A549 (cell line): ENCODE measurements around the gene ACSBG1. TPM values are rescaled to one million over a fixed set of nuclear protein-coding genes. Genes with fewer than 3 reads are reported as not detected.

Experiments used
- ATAC-seq, 2 experiments: fragments of 200-7000 bp in 1 of 2; fragments of >200 bp in 1 of 2; cut with Nextera tagmentation in 1 of 2; cut with Tn5 transposase in 1 of 2; 3 replicates each; pipeline versions ENCODE4 v1.8.0 to v1.9.1; 2018 to 2020; ENCODE audit warnings: mild to moderate bottlenecking in 1 of 2, moderate library complexity in 1 of 2
- CTCF ChIA-PET: fragments of 300-600 bp; sonication (Branson Sonifier 250); formaldehyde crosslinking; extraction: SDS; loops from one replicate; lab custom pipeline; 2021; ENCODE audit warnings: antibody characterized with exemption, inconsistent platforms; lab: Yijun Ruan, JAX
- POLR2A ChIA-PET: fragments of 350-600 bp; formaldehyde crosslinking; extraction: SDS; loops from one replicate; lab custom pipeline; 2021; ENCODE audit warnings: antibody characterized with exemption, inconsistent platforms; lab: Yijun Ruan, JAX
- DNase-seq, 2 experiments: peaks; one replicate each; pipeline versions ENCODE4 v3.0.0 to v3.0.0-alpha.2; 2011 to 2016; ENCODE audit warnings: low read depth in 1 of 2, low spot score in 1 of 2
- FAIRE-seq: peaks from 2 replicates; lab custom pipeline; 2011; peaks lifted over from hg19 to GRCh38; lab: Jason Lieb, UNC
- H3K27ac ChIP-seq, 2 experiments: fragments of >200 bp; sonication (Bioruptor Twin); formaldehyde crosslinking; 3 replicates each; pipeline ENCODE4 v1.5.1; 2016 to 2017
- H3K4me1 ChIP-seq: fragments of >200 bp; sonication (Bioruptor Twin); formaldehyde crosslinking; 3 replicates; pipeline ENCODE4 v1.6.1; 2016
- H3K4me2 ChIP-seq: fragments of >200 bp; sonication (Bioruptor Twin); formaldehyde crosslinking; 3 replicates; pipeline ENCODE4 v1.6.1; 2016
- H3K4me3 ChIP-seq: fragments of >200 bp; sonication (Bioruptor Twin); formaldehyde crosslinking; 3 replicates; pipeline ENCODE4 v1.5.1; 2016
- H3K9me3 ChIP-seq: fragments of >200 bp; sonication (Bioruptor Twin); formaldehyde crosslinking; 3 replicates; pipeline ENCODE4 v1.6.1; 2016
- BHLHE40 ChIP-seq: IDR thresholded peaks from 2 replicates; pipeline ENCODE4 v1.6.1; 2012; ENCODE audit warnings: low read depth, low read length, inconsistent platforms
- CBX2 ChIP-seq: fragments of 200-600 bp; sonication (generic); IDR thresholded peaks from 2 replicates; pipeline ENCODE4 v1.6.1; 2016; ENCODE audit warnings: low read depth, mild to moderate bottlenecking, borderline replicate concordance
- CEBPB ChIP-seq, 2 experiments: fragments of >200 bp in 1 of 2; sonication (Bioruptor Twin) in 1 of 2; formaldehyde crosslinking in 1 of 2; IDR thresholded peaks; 2 replicates each; pipeline ENCODE4 v1.6.1; 2012 to 2016
- ESRRA ChIP-seq: fragments of 150-350 bp; IDR thresholded peaks from 2 replicates; pipeline ENCODE4 v1.6.1; 2014; ENCODE audit warnings: mild to moderate bottlenecking, low read length, borderline replicate concordance
- FOSL2 ChIP-seq, 2 experiments: fragments of 450-650 bp in 1 of 2; fragments of >200 bp in 1 of 2; sonication (Bioruptor Twin) in 1 of 2; formaldehyde crosslinking; IDR thresholded peaks; 2 replicates each; pipeline versions ENCODE4 v1.5.0 to v1.6.1; 2016 to 2020; ENCODE audit warnings: mild to moderate bottlenecking in 1 of 2, moderate library complexity in 1 of 2
- GATA3 ChIP-seq: IDR thresholded peaks from 2 replicates; pipeline ENCODE4 v1.6.1; 2012; ENCODE audit warnings: borderline replicate concordance
- HES2 ChIP-seq: fragments of >200 bp; sonication (Bioruptor Twin); formaldehyde crosslinking; IDR thresholded peaks from 2 replicates; pipeline ENCODE4 v1.6.1; 2016
- HEYL ChIP-seq: fragments of 250-450 bp; sonication (Bioruptor Pico); IDR thresholded peaks from 2 replicates; pipeline ENCODE4 v1.8.0; 2021; ENCODE audit warnings: mild to moderate bottlenecking, moderate library complexity
- HOXB5 ChIP-seq: fragments of 250-450 bp; sonication (Bioruptor Pico); IDR thresholded peaks from 2 replicates; pipeline ENCODE4 v1.5.0; 2020; ENCODE audit warnings: mild to moderate bottlenecking, moderate library complexity
- JUN ChIP-seq, 2 experiments: fragments of >200 bp; sonication (Bioruptor Twin); formaldehyde crosslinking; IDR thresholded peaks; 2 replicates in 1 of 2; 3 replicates in 1 of 2; pipeline ENCODE4 v1.6.1; 2016 to 2017
- KDM5A ChIP-seq: fragments of 200-600 bp; sonication (generic); IDR thresholded peaks from 2 replicates; pipeline ENCODE4 v1.6.1; 2016; ENCODE audit warnings: antibody characterized with exemption, mild to moderate bottlenecking
- MYC ChIP-seq: IDR thresholded peaks from 2 replicates; pipeline ENCODE4 v1.6.1; 2012; ENCODE audit warnings: mild to moderate bottlenecking, inconsistent platforms, low read length, improper control_type of control experiment, borderline replicate concordance
- NFE2L2 ChIP-seq: fragments of 150-350 bp; conservative IDR thresholded peaks from 2 replicates; pipeline ENCODE4 v1.6.1; 2014; ENCODE audit warnings: low read length
- PBX3 ChIP-seq: IDR thresholded peaks from 2 replicates; pipeline ENCODE4 v1.6.1; 2012
- PHF8 ChIP-seq: fragments of 200-600 bp; sonication (generic); IDR thresholded peaks from 2 replicates; pipeline ENCODE4 v1.6.1; 2016; ENCODE audit warnings: low read depth, mild to moderate bottlenecking, antibody characterized with exemption, moderate library complexity, borderline replicate concordance
- RAD21 ChIP-seq, 2 experiments: fragments of >200 bp in 1 of 2; sonication (Bioruptor Twin) in 1 of 2; formaldehyde crosslinking in 1 of 2; IDR thresholded peaks in 1 of 2; conservative IDR thresholded peaks in 1 of 2; 2 replicates in 1 of 2; 3 replicates in 1 of 2; pipeline ENCODE4 v1.6.1; 2012 to 2018; ENCODE audit warnings: inconsistent platforms in 1 of 2
- RARB ChIP-seq: fragments of 250-450 bp; sonication (Bioruptor Pico); IDR thresholded peaks from 2 replicates; pipeline ENCODE4 v1.8.0; 2021; ENCODE audit warnings: mild to moderate bottlenecking, moderate library complexity
- RCOR1 ChIP-seq: fragments of 150-350 bp; IDR thresholded peaks from 2 replicates; pipeline ENCODE4 v1.6.1; 2014; ENCODE audit warnings: antibody characterized with exemption, low read length, low read depth
- REST ChIP-seq: fragments of 200-600 bp; sonication (generic); IDR thresholded peaks from 2 replicates; pipeline ENCODE4 v1.6.1; 2016; ENCODE audit warnings: antibody characterized with exemption, mild to moderate bottlenecking, moderate library complexity
- RFX5 ChIP-seq: fragments of 450-650 bp; IDR thresholded peaks from 2 replicates; pipeline ENCODE4 v1.7.1; 2014; ENCODE audit warnings: antibody characterized with exemption, mild to moderate bottlenecking, moderate library complexity
- TP53 ChIP-seq: fragments of 250-450 bp; sonication (Bioruptor Pico); IDR thresholded peaks from 2 replicates; pipeline ENCODE4 v1.5.0; 2021; ENCODE audit warnings: mild to moderate bottlenecking, moderate library complexity
- ZNF302 ChIP-seq: fragments of 250-450 bp; sonication (Bioruptor Pico); IDR thresholded peaks from 2 replicates; pipeline ENCODE4 v1.9.0; 2021; ENCODE audit warnings: inconsistent platforms, mild to moderate bottlenecking, moderate library complexity
- WGBS: methylation state at CpG from one replicate; pipeline ENCODE4 v1.1.6; 2017; ENCODE audit errors: missing lambda C conversion rate; 5-methylcytosine and 5-hydroxymethylcytosine counted together
- polyA plus RNA-seq, 4 experiments: library from polyadenylated mRNA; depleted of rRNA in 3 of 4; stranded (reverse); fragments of >200 nt; fragmentation: RNase III in 1 of 4; extraction: RNeasy Plus Mini Kit Qiagen cat#74134 plus additional on column Dnase treatment in 1 of 4; gene quantifications; 2 replicates in 3 of 4; 3 replicates in 1 of 4; pipeline ENCODE4 v1.2.3, GENCODE V29; 2011 to 2017

Gene ACSBG1
- polyA plus RNA-seq, 2 of the 4 experiments (the other 2 are of a cell fraction) = 0.15 to 0.21 TPM

GRCh38 chr15:78192826-78193594, 41.4 kb downstream of the ACSBG1 start:
- peaks cover 12% of the 10 kb centered on the region; the same call in 2 of the 3 replicates for H3K9me3 ChIP-seq
- H3K4me1 ChIP-seq = no peaks in the 10 kb centered on the region
- H3K4me3 ChIP-seq = no peak overlapping the region
- FAIRE-seq (no peak), ATAC-seq (no peak), DNase-seq (no peak)
- POLR2A ChIA-PET = no interaction called here
- no peak for TF ChIP-seq HOXB5 (CRISPR knock-in tag)
- TF ChIP-seq HEYL = no peak
- no peak for TF ChIP-seq CEBPB (IDR thresholded peaks at IDR 0.05)
- TF ChIP-seq REST = no peak
- TF ChIP-seq RCOR1 = no peak
- no peak for TF ChIP-seq KDM5A
- TF ChIP-seq TP53 (CRISPR knock-in tag) = no peak
- CTCF ChIA-PET = interaction anchor here (1.2 to 16.2 kb wide), 10 partner anchors 9 to 234 kb away, joined by 3 to 184 read pairs (median 45); partner anchors contain the start of gene CIB2
- 68% methylated on average over 9 of the region's 10 CpGs for WGBS
- H3K27ac ChIP-seq = no peak overlapping the region
- H3K4me2 ChIP-seq = no peak overlapping the region

- WGBS = 73% methylated on average over 4 of the region's 4 CpGs
- Histone ChIP-seq H3K4me1 (no peaks in the 10 kb centered on the region), H3K27ac (no peak overlapping the region), H3K4me3 (no peak overlapping the region), H3K4me2 (no peak overlapping the region), H3K9me3 (no peaks in the 10 kb centered on the region)
- no peak for FAIRE-seq
- CTCF ChIA-PET = interaction anchor here (0.9 to 12.3 kb wide), 7 partner anchors 12 to 223 kb away, joined by 3 to 274 read pairs (median 4); partner anchors contain the start of genes ACSBG1 and CIB2
- TF ChIP-seq HEYL = no peak
- TF ChIP-seq MYC = no peak
- TF ChIP-seq ESRRA = no peak
- TF ChIP-seq JUN (IDR thresholded peaks at IDR 0.05) = no peak
- no peak for TF ChIP-seq NFE2L2
- no peak for TF ChIP-seq TP53 (CRISPR knock-in tag)
- TF ChIP-seq PBX3 = no peak
- no peak for TF ChIP-seq RARB (CRISPR knock-in tag)
- no peak for TF ChIP-seq ZNF302 (CRISPR knock-in tag)
- POLR2A ChIA-PET = no interaction called here
- no peak for ATAC-seq
- no peak for DNase-seq
These were observed 51.5 kb downstream of the ACSBG1 start for GRCh38 chr15:78182821-78183220.

- no peak for ATAC-seq
- Histone ChIP-seq H3K9me3 (no peaks in the 10 kb centered on the region), H3K4me2 (no peak overlapping the region), H3K4me3 (no peak overlapping the region), H3K27ac (no peak overlapping the region), H3K4me1 (no peaks in the 10 kb centered on the region)
- DNase-seq = no peak
- WGBS = 78% methylated on average over 5 of the region's 5 CpGs
- POLR2A ChIA-PET = no interaction called here
- CTCF ChIA-PET = interaction anchor here (0.5 to 12.3 kb wide), 10 partner anchors 12 to 846 kb away, joined by 3 to 274 read pairs (median 4); partner anchors contain the start of genes ACSBG1 and CIB2
- FAIRE-seq = no peak
- TF ChIP-seq BHLHE40 (no peak), NFE2L2 (no peak), JUN (IDR thresholded peaks at IDR 0.05) (no peak), FOSL2 (IDR thresholded peaks at IDR 0.05) (no peak), FOSL2 (CRISPR knock-in tag; IDR thresholded peaks at IDR 0.05) (no peak), CBX2 (no peak), KDM5A (no peak), PHF8 (no peak), GATA3 (no peak), RFX5 (no peak), HES2 (no peak), RAD21 (conservative IDR thresholded peaks at IDR 0.05 in 1 of 2, IDR thresholded peaks at IDR 0.05 in 1 of 2) (no peak)
These were observed 52.0 kb downstream of the ACSBG1 start for GRCh38 chr15:78182336-78182700.
